Keratinocyte (primary cell): ENCODE results near the gene SNAPC4.

Experiments used
- CTCF ChIP-seq, 3 experiments: IDR thresholded peaks in 1 of 3; conservative IDR thresholded peaks in 1 of 3; optimal IDR thresholded peaks in 1 of 3; 2 replicates in 2 of 3; 3 replicates in 1 of 3; pipeline versions ENCODE3 to v1.5.1; 2011; ENCODE audit warnings: low read length in 3 of 3, mild to moderate bottlenecking in 3 of 3, moderate library complexity in 2 of 3, control low read depth in 1 of 3, inconsistent platforms in 1 of 3; ENCODE audit not compliant: insufficient read depth in 2 of 3; ENCODE audit errors: extremely low read depth in 1 of 3
- EZH2 ChIP-seq: IDR thresholded peaks from one replicate; pipeline ENCODE4 v1.6.1; 2012; ENCODE audit warnings: inconsistent platforms, mild to moderate bottlenecking, low read length, moderate library complexity

GRCh38 chr9:136395345-136396218, 4.4 kb downstream of the SNAPC4 start:
- TF ChIP-seq CTCF (optimal IDR thresholded peaks at IDR 0.05 in 1 of 3, IDR thresholded peaks at IDR 0.05 in 1 of 3, conservative IDR thresholded peaks at IDR 0.05 in 1 of 3; ENCODE audit: extremely low read depth in 1 of 3, insufficient read depth in 2 of 3, low read length in 3 of 3) (no peak), EZH2 (no peak)
